HG03175 (cell line): ENCODE data around the gene FTSJ3.
"Not testable (repeated sequence)": the region's sequence is repeated elsewhere in the genome, so short reads cannot be mapped to it uniquely, and the experiment has no call there.

Source experiments
- ATAC-seq: cut with Tn5 transposase; IDR thresholded peaks from one replicate; pipeline ENCODE4 v1.9.1; 2021; ENCODE audit warnings: mild to moderate bottlenecking, moderate library complexity; ENCODE audit not compliant: unreplicated experiment

FTSJ3 gene

DNA sequence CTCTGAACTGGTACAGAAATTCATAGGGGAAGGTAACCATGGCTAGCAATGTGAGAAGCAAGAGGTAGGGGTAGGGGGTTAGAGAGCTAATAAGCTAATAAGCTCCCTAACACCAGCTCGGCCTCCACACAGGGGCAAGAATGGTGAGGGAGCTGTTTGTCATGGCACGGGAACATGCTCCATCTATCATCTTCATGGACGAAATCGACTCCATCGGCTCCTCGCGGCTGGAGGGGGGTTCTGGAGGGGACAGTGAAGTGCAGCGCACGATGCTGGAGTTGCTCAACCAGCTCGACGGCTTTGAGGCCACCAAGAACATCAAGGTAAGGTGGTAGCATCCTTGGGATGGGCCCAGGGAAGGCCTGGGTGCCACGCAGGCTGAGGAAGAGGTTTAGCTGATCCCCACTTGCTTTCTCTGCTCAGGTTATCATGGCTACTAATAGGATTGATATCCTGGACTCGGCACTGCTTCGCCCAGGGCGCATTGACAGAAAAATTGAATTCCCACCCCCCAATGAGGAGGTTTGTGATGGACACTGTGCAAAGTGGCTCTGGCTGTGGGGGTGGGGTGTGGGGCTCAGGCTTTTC, 3.5 kb upstream of the FTSJ3 start:
- ATAC-seq = no peak

DNA sequence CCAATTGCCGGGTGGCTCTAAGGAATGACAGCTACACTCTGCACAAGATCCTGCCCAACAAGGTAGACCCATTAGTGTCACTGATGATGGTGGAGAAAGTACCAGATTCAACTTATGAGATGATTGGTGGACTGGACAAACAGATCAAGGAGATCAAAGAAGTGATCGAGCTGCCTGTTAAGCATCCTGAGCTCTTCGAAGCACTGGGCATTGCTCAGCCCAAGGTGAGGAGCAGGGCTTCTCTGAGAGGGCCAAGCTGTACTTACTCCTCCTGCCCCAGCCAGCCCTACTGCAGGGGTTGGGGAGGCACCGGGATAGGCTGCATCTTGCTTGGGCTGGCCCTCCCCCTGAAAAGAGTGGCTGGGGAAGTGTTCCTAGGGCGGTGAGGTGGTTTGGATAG, 2.8 kb upstream of the FTSJ3 start:
- ATAC-seq = no peak

DNA sequence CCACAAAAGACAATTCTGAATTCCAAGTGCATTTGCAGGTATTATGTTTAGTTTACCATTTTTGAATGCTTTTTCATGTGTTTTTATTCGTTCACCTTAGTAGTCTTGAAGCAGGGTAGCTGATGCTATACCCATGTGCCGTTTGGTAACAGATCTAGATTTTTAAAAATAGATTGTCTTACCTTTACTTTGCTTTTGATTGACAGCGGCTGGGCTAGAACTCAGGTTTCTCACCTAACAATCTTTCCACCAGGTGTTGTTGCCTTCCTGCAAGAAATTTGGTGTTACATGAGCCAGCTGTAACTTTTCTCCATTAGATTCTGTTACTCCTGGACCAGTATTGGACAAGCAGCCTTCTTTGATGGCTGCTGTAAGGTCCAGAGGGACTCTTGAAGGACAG, 1.5 kb upstream of the FTSJ3 start:
- ATAC-seq = no peak

DNA sequence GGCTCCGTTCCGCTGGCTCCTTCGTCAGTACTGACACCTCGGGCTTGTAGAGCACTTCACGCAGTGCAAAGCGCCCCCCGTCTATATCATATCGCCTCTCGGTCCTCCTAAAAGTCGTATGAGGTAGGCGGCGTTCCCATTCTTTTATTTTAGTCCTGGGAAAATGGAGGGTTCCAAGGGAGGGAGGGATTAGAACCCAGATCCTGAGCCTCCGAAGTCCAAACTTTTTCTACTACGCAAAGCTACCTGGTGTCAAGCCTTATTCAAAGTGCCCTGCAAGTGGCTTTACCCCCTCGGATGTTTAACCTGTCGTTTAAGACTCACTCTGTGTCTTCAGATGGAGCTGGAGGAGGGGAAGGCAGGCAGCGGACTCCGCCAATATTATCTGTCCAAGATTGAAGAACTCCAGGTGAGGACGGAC, 348 bp upstream of the FTSJ3 start:
- ATAC-seq = no peak

DNA sequence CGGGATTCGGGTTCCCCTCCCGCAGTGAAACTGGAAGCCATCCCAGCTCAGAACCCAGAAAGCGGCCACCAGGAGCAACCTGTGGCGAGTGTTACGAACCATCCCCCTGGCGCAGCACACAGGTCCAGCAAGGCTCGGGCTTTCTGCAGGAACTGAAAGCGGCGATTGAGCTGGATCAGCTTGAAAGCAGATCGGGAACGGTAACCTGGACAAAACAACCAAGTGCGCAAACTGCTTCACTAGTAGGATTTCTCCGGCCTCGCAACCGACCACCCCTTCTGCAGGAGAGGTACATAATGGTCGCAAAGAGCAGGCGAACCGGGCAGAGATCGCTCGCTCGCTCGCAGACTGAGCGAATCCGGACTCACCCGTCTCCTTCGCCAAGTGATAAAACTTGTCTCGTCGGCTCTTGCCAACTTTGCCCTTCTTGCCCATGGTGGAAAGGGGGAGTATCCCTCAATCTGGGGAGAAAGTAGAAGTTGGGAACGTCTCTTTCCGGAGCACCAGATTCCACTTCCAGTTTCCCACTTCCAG, 928 bp downstream of the FTSJ3 start:
- no peak for ATAC-seq

DNA sequence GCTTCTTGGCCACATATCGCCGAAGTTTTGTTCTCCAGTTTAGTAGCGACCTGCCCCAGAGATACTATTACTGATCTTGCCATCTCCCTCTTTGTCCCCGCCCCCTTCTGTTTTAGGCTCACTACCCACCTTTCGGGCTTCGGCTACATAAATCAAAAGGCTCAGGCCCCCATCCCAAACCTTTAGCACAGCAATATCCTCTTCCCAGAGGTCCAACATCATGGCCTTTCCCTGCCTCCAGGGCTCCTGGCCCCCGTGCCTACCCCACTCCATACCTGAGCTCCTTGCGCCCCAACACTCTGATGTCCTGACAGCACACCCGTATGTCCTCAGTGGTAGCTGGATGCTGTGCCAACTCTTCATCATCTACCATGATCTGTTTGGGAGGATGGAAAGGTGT, 3.1 kb downstream of the FTSJ3 start:
- no peak for ATAC-seq

DNA sequence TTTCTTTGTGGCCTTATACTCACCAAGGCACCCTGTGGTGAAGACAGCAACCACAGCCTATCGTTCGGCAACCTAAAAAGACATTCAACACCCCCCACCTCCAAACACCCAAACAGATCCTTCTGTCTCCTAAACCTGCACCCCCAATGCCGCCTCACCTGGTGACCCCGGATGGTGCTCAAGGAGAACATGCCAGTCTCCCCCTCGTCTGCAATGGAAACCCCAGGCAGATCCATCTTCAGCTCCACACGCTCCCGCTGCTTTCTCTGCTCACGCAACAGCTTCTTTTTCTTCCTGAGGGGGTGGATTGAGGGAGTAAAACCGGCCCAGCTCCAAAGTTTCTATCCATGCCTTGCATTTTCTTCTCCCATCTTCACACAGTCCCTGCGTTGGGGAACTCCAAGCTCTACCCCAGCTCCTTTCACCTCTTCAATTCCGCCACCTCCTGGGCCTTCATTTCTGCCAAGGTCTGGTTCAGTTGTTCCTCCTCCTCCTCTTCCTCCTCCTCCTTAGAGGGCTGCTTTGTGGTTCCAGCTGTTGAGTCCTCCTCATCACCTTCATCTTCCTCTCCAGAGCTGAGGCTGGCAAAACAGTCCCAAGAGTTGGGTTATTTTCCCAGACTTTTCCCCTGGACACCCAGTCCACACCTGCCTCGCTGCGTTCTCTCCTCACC, 3.7 kb downstream of the FTSJ3 start:
- ATAC-seq = no peak

DNA sequence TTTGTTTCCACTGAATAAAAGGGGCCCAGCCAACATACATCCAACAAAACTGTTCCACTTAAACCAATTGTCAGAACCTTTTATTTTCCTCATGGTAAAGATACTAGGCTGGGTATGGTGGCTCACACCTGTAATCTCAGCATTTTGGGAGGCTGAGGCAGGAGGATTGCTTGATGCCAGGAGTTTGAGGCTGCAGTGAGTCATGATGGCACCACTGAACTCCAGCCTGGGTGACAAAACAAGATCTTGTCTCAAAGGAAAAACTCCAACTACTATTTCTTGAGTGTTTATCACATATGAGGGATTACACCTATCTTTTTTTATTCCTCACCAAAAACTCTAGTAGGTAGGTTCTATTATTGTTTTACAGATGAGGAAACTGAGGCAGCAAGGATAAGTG, 4.9 kb downstream of the FTSJ3 start:
- ATAC-seq = no peak

DNA sequence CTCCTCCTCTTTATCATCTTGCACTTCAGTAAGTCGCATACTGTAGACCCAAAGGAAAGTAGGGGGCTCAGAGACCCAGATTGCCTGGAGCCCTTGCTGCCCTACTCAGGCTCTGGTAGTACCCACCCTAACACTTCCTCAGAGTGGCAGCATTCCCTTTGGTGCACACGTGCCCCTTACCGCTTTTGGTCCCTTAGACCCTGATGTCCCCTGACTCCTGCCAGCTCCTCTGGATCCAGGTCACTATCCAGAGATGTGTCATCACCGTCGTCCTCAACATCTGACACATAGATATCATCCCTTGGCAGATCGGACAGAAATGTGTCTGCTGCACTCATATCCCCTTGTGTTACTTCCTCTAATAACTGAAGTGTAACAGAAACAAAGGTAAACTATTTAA, 5.7 kb downstream of the FTSJ3 start:
- no peak for ATAC-seq

DNA sequence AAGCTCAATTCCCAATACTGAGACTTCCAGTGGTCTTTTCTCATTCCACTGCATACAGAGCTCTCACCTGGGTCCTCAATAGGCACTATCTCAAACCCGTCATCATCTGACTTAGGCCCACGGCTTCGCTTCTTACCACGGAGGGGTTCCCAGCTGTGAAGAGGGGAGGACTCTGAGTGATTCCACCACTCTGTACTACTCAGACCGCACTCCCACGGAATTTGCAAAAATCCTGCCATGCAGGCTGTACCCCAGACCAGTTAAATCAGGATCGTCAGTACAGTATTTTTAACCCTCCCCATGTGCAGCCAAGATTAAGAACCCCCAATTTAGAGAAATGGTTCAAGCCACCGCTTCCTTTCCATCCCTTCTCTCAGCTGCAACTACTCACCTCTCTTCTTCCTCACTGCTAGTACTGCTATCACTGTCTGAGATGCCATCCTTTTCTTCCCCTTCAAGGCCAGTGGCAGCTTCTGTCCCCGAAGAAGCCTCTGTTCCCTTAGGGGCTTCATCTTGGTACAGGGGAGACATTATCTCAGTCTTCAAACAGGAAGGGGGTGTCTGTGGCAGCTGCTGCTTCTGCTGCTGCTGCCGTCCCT, 6.4 kb downstream of the FTSJ3 start:
- ATAC-seq = no peak

DNA sequence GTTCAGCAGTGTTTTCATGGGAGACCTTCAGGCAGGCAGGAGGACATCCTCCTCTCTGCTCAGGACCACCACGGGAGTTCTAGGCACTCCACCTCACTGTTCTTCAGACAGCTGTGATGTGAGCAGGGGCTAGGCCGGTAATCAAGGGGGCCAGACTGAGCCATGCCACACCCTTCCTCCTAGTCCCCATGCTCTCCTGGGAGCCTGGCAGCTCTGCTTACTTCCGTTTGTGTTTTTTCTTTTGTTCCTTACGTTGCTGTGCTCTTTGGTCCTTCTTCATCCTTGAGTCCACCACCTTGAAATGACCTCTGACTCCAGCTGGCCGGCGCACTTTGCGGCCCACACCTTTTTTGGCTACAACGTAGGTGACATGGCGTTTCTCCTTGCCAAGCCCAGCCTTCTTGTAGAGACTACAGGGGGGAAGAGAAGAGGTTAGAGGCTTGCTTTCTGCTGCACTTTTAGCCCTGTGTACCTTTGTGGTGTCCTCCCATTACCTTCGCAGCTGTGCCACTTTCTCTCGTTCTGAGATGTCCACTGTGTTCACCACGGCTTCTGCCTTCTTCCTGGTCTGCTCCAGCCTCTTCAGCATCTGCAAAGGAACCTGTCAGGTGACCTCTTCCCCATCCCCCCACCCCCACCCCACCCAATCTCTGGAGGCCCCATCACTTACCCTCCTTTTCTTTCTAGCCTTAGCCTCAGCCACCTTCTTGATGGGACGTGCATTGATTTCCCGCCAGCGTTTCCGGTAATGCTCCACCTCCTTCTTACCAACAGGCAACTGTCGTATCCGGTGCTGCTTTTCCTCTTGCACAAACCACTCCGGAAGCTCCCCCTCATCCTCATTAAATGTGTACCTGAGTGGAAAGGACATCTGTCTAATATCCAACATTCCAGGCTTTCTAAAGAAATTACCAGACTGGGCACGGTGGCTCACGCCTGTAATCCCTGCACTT, 7.6 kb downstream of the FTSJ3 start:
- ATAC-seq = no peak

DNA sequence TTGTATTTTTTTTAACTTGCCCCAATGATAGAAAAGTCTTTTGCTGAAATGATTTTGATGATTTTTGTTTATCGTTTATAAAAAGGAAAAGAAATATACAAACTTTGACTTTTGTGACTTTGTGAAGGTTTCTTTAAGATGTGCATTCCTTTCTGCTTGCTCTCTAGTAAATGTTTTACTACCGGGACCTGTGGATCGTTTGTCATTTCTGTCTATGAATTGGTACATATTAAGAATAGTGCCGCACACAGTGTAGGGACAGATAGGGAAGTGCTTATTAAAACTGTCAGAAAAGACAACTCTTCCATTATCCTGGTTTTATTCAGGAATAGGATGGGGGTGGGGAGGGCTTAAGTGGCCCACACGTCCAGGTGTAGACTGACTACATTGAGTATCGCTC, 8.3 kb downstream of the FTSJ3 start:
- ATAC-seq = no peak

DNA sequence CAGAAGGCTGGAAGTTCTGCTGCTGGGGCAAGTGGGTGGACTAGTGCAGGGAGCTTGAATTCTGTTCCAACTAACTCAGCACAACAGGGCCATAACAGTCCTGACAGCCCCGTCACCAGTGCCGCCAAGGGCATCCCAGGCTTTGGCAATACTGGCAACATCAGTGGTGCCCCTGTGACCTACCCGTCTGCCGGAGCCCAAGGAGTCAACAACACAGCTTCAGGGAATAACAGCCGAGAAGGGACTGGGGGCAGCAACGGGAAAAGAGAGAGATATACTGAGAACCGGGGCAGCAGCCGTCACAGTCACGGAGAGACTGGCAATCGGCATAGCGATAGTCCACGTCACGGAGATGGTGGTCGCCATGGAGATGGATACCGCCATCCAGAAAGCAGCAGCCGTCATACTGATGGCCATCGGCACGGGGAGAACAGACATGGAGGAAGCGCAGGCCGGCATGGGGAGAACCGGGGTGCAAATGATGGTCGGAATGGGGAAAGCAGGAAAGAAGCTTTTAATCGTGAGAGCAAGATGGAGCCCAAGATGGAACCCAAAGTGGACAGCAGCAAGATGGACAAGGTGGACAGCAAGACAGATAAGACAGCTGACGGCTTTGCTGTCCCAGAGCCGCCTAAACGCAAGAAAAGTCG, 9.6 kb downstream of the FTSJ3 start:
- ATAC-seq = no peak

DNA sequence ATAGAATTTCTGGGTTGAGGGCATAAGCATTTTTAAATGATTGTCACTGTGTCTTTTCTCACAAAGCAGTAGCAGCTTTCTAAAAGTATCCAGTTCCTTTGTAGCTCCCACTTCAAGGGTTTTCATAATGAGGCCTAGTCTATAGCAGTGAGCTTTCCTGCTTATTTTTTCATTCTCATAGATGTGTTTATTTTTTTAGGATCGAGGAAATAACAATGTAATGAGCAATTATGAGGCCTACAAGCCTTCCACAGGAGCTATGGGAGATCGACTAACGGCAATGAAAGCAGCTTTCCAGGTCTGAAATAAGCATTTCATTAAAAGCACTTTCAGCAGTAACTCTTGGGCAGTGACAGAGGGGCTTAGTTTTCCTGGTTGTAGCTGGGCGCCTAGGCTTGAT, 10.8 kb downstream of the FTSJ3 start:
- ATAC-seq = no peak

DNA sequence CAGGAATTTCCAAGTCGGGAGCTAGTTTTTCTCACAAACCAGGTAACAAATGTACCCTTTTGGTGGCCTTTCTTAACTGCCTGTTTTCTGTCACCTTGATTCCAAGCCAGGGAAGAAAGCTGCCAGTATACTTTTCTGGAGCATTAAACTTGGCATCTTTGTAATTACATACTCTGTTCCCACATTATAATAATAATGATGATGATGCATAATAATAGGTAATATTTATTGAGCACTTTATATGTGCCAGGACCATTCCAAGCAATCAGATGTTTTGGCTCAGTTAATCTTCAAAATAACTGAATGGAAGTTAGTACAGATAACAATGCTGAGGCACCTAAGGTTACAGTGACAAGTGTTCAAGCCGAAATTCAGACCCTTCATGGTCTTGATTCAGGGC, 11.3 kb downstream of the FTSJ3 start:
- no peak for ATAC-seq

DNA sequence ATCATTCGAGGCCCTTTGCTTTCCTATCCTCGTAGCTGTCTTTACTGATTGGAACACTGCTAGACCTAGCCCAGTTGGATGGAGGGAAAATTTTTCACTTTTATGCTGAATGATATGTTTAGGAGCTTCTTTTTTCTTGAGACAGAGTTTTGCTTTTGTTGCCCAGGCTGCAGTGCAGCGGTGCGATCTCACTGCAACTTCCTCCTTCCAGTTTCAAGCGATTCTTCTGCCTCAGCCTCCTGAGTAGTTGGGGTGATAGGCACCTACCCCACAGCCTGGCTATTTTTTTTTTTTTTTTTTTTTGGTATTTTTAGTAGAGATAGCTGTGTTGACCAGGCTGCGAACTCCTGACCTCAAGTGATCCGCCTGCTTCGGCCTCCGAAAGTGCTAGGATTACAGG, 17.5 kb downstream of the FTSJ3 start:
- ATAC-seq = no peak

DNA sequence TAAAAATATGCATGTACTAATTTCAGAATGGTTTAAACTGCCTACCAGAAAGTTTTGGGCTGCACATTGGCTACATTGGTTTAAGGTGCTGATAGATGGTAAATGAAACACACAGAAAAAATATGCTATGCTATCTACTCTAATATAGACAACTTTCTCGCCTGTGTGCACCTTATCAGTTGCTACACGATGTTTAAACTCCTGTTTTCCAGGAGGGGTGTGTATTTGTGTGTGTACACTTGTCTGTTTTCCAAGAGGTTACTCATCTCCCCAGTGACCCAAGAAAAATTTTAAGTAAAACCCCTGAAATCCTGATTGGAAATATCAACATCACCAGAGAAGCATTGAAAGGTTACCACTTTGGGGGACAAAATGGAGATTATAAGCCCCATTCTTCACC, 21.9 kb downstream of the FTSJ3 start:
- ATAC-seq = no peak

DNA sequence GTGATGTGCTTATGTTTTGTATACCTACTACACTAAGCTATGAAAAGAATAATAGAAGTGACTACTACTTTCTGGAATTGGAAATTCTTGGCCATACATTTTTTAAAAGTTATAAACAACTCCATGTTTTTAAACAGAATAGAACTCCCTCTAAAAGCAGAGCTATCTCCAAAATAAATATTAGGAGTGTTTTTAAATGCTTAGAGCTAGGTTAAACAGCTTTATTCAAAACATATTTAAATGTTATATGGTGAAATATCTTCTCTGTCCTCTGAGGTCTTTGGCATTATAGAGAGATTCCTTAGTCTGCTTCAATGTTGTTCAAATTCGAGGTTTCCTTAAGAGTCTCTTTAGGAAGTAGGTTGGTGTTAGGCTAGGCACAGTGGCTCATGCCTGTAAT, 23.1 kb downstream of the FTSJ3 start:
- ATAC-seq = no peak

DNA sequence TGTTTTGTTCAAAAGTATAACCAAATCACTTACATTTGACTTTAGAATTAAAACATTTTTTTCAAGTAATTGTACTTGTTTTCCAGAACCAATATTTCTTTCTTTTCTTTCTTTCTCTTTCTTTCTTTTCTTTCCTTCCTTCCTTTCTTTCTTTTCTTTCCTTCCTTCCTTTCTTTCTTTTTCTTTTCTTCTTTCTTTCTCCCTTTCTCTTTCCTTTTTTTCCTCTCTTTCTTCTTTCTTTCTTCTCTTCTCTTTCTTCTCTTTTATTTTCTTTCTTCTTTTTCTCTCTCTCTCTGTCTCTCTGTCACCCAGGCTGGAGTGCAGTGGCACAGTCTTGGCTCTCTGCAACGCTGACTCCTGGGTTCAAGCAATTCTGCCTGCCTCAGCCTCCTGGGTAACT, 26.7 kb downstream of the FTSJ3 start:
- no peak for ATAC-seq

DNA sequence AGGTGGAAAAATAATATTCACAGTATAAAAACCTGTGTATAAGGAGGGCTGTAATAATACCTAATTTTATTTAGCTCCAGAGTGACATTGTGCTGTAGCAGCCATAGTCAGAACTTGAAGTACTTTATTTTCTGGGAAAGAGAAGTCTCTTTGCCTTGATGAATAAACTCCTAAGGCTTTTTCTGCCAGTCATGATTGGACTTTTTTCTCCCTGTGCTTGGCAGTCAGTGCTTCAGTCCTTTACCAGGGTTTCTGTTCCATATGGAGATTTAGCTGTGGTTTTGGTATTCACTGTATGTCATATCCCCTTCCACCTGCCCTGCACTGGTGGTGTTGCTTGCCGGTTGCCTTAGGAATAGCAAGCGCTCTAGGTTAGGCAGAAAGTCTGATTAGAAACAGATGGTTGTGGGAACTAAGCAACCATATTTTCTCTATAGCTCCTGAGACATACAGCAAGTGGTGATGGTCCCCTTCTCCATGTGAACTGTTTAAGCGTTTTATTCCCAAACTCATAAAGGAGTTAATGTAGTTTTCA, 28.8 kb downstream of the FTSJ3 start:
- ATAC-seq = no peak

DNA sequence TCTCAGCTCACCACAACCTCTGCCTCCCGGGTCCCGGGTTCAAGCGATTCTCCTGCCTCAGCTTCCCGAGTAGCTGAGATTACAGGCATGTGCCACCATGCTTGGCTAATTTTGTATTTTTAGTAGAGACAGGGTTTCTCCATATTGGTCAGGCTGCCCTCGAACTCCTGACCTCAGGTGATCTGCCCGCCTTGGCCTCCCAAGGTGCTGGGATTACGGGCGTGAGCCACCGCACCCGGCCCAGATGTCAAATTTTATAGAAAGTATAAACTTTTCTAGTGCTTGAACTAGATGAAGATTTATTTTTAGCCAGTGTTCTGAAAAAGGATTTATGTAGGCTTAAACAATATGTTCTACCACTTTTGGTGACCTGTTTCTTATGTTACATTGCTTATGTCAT, 31.1 kb downstream of the FTSJ3 start:
- not testable (repeated sequence) for ATAC-seq
